ENCODE data around the gene KRTAP5-6. TPM values are rescaled to one million over a fixed set of nuclear protein-coding genes. Genes with fewer than 3 reads are reported as not detected.

The KRTAP5-6 gene
- total and polyA plus RNA-seq, 2 donors (not counting 1 experiment from before 2014, with no cell fraction given), result not detected

- ChIA-PET POLR2A (no interaction called here), CTCF (no interaction called here)
- H3K4me1 Mint-ChIP-seq, result peaks cover 2% of the 10 kb centered on the region
- Histone ChIP-seq H3K27ac (ENCODE audit: low read length in 2 of 2) (no peak overlapping the region), H3K9ac (ENCODE audit: low read length) (no peak overlapping the region), H3K27me3 (replicated peaks in 1 of 4; ENCODE audit: control extremely low read depth in 1 of 4, control insufficient read depth in 3 of 4, insufficient read depth in 4 of 4, low read length in 3 of 4) (no peaks in the 10 kb centered on the region), H3K79me2 (ENCODE audit: control insufficient read depth, insufficient read depth, low read length) (no peaks in the 10 kb centered on the region), H3K36me3 (replicated peaks in 1 of 2; ENCODE audit: control extremely low read depth in 1 of 2, control insufficient read depth in 1 of 2, extremely low read depth in 1 of 2, insufficient read depth in 2 of 2, low read length in 1 of 2) (no peaks in the 10 kb centered on the region), H3K4me1 (ENCODE audit: control insufficient read depth in 2 of 2, insufficient read depth in 2 of 2, low read length in 2 of 2) (peaks cover 0 to 2% of the 10 kb centered on the region in 2 donors), H4K20me1 (ENCODE audit: control insufficient read depth, insufficient read depth, low read length, poor library complexity, severe bottlenecking) (no peaks in the 10 kb centered on the region), H3K4me2 (replicated peaks; ENCODE audit: low read depth, low read length, poor library complexity, severe bottlenecking) (no peak overlapping the region), H3K9me3 (ENCODE audit: control extremely low read depth in 1 of 3, control insufficient read depth in 2 of 3, insufficient read depth in 1 of 3, low read length in 2 of 3) (peaks cover 0 to 15% (median 0%) of the 10 kb centered on the region in 3 donors), H3K4me3 (ENCODE audit: control extremely low read depth in 1 of 5, extremely low read depth in 1 of 5, insufficient read depth in 1 of 5, low read depth in 2 of 5, low read length in 4 of 5) (no peak overlapping the region), H2AFZ (ENCODE audit: insufficient read depth, low read depth, low read length, poor library complexity, severe bottlenecking) (no peak overlapping the region)
- no peaks in the 10 kb centered on the region for H3K27me3 Mint-ChIP-seq
- peaks cover 8% of the 10 kb centered on the region for H3K9me3 Mint-ChIP-seq (ENCODE audit: insufficient read depth)
- H3K4me3 Mint-ChIP-seq, result no peak overlapping the region
- no peak for TF ChIP-seq CTCF (IDR thresholded peaks at IDR 0.05)
- TF ChIP-seq EZH2 (IDR thresholded peaks at IDR 0.05; ENCODE audit: borderline replicate concordance, insufficient read depth, low read depth, low read length, poor library complexity, severe bottlenecking), result no peak
- ATAC-seq (ENCODE audit: low read depth), result no peak
- DNase-seq, result no peak
- H3K27ac Mint-ChIP-seq, result no peak overlapping the region
- WGBS (ENCODE audit: insufficient coverage), result 91% methylated on average over 22 of the region's 23 CpGs
- intact Hi-C loops (cut with micrococcal nuclease), result no loop called here
Observed at GRCh38 chr11:1744137-1744886, 47.3 kb downstream of the KRTAP5-6 start.

- H3K27me3 Mint-ChIP-seq, result peaks cover 6% of the 10 kb centered on the region
- H3K9me3 Mint-ChIP-seq (ENCODE audit: insufficient read depth), result peaks cover 8% of the 10 kb centered on the region
- H3K36me3 ChIP-seq (replicated peaks in 1 of 2; ENCODE audit: control extremely low read depth in 1 of 2, control insufficient read depth in 1 of 2, extremely low read depth in 1 of 2, insufficient read depth in 2 of 2, low read length in 1 of 2), result no peaks in the 10 kb centered on the region
- intact Hi-C loops (cut with micrococcal nuclease), result no loop called here
- H3K9me3 ChIP-seq (ENCODE audit: control extremely low read depth in 1 of 3, control insufficient read depth in 2 of 3, insufficient read depth in 1 of 3, low read length in 2 of 3), result peaks cover 0 to 15% (median 0%) of the 10 kb centered on the region in 3 donors
- H3K4me3 ChIP-seq (ENCODE audit: control extremely low read depth in 1 of 5, extremely low read depth in 1 of 5, insufficient read depth in 1 of 5, low read depth in 2 of 5, low read length in 4 of 5), result no peak overlapping the region
- DNase-seq, result no peak
- POLR2A ChIA-PET, result no interaction called here
- no peak overlapping the region for H3K27ac ChIP-seq (ENCODE audit: low read length in 2 of 2)
- H3K79me2 ChIP-seq (ENCODE audit: control insufficient read depth, insufficient read depth, low read length), result no peaks in the 10 kb centered on the region
- no peak overlapping the region for H3K4me2 ChIP-seq (replicated peaks; ENCODE audit: low read depth, low read length, poor library complexity, severe bottlenecking)
- peaks cover 3% of the 10 kb centered on the region for H3K4me1 Mint-ChIP-seq
- TF ChIP-seq CTCF (IDR thresholded peaks at IDR 0.05), result no peak
- no peak for TF ChIP-seq EZH2 (IDR thresholded peaks at IDR 0.05; ENCODE audit: borderline replicate concordance, insufficient read depth, low read depth, low read length, poor library complexity, severe bottlenecking)
- H3K27me3 ChIP-seq (replicated peaks in 1 of 4; ENCODE audit: control extremely low read depth in 1 of 4, control insufficient read depth in 3 of 4, insufficient read depth in 4 of 4, low read length in 3 of 4), result peaks cover 0 to 7% (median 2%) of the 10 kb centered on the region in 4 experiments
- H3K27ac Mint-ChIP-seq, result no peak overlapping the region
- H3K9ac ChIP-seq (ENCODE audit: low read length), result no peak overlapping the region
- ATAC-seq (ENCODE audit: low read depth), result no peak
- CTCF ChIA-PET, result no interaction called here
- H2AFZ ChIP-seq (ENCODE audit: insufficient read depth, low read depth, low read length, poor library complexity, severe bottlenecking), result no peak overlapping the region
- peaks cover 0 to 6% of the 10 kb centered on the region in 2 donors for H3K4me1 ChIP-seq (ENCODE audit: control insufficient read depth in 2 of 2, insufficient read depth in 2 of 2, low read length in 2 of 2)
- no peaks in the 10 kb centered on the region for H4K20me1 ChIP-seq (ENCODE audit: control insufficient read depth, insufficient read depth, low read length, poor library complexity, severe bottlenecking)
- no peak overlapping the region for H3K4me3 Mint-ChIP-seq
- WGBS (ENCODE audit: insufficient coverage), result 97% methylated on average over 13 of the region's 18 CpGs
Observed at GRCh38 chr11:1744891-1745700, 48.1 kb downstream of the KRTAP5-6 start.

Data from B cell (primary cell).